Uterus (tissue), 4 donors: Measurements from ENCODE around the gene MPL. TPM values are rescaled to one million over a fixed set of nuclear protein-coding genes. Genes with fewer than 3 reads are reported as not detected.

ENCODE experiments used
- DNase-seq, 2 donors: peaks; one replicate each; pipeline ENCODE4 v3.0.0-alpha.2; 2019 to 2020
- H3K27ac ChIP-seq, 2 donors: fragments of 200-600 bp; sonication (generic); 1 replicate in 1 of 2; 2 replicates in 1 of 2; pipeline ENCODE4 v1.5.1; 2016 to 2018
- H3K27me3 ChIP-seq, 2 donors: fragments of 200-600 bp; sonication (generic); one replicate each; pipeline ENCODE4 v1.5.1; 2018 to 2019; ENCODE audit warnings: control low read depth in 1 of 2
- H3K36me3 ChIP-seq, 2 donors: fragments of 200-600 bp; sonication (generic); one replicate each; pipeline ENCODE4 v1.5.1; 2019; ENCODE audit warnings: control low read depth in 1 of 2
- H3K4me1 ChIP-seq, 2 donors: fragments of 200-600 bp; sonication (generic); one replicate each; pipeline ENCODE4 v1.5.1; 2018 to 2019; ENCODE audit warnings: control low read depth in 1 of 2
- H3K4me3 ChIP-seq, 2 donors: fragments of 200-600 bp; sonication (generic); 1 replicate in 1 of 2; 2 replicates in 1 of 2; pipeline ENCODE4 v1.5.1; 2018 to 2019; ENCODE audit warnings: mild to moderate bottlenecking in 1 of 2
- H3K9me3 ChIP-seq, 2 donors: fragments of 200-600 bp; sonication (generic); one replicate each; pipeline ENCODE4 v1.5.1; 2019; ENCODE audit warnings: control low read depth in 1 of 2
- POLR2A ChIP-seq, 2 donors: fragments of 450-650 bp; IDR thresholded peaks; one replicate each; pipeline ENCODE4 v1.6.1; 2016; ENCODE audit warnings: antibody characterized with exemption in 2 of 2, mild to moderate bottlenecking in 1 of 2, moderate library complexity in 1 of 2
- intact Hi-C: fragments of 100-400 bp; cut with DNase I; formaldehyde crosslinking; loops from one replicate; pipeline ENCODE4 v1.15.1; 2023; ENCODE audit warnings: low total_unique reads
- total RNA-seq, 4 donors: library from RNA; depleted of rRNA in 3 of 4; stranded (reverse); fragments of >200 nt in 3 of 4; gene quantifications; one replicate each; pipeline versions ENCODE4 v1.1.0 to v1.2.4, GENCODE V29; 2014 to 2023
- TF ChIP-seq, protein P1 (sequence below), 4 experiments: fragments of 200-600 bp in 2 of 4; fragments of 450-650 bp in 2 of 4; sonication (generic) in 2 of 4; IDR thresholded peaks; one replicate each; pipeline ENCODE4 v1.5.1; 2016 to 2019; ENCODE audit warnings: antibody characterized with exemption in 4 of 4, mild to moderate bottlenecking in 2 of 4, moderate library complexity in 1 of 4
- donor health status: DM: yes; HTN: yes; CAD: no.

The MPL gene
- total RNA-seq, 4 donors from 2014 or later, result 1.3 TPM; not detected in 3

GRCh38 chr1:43370564-43370963 lies 32.9 kb downstream of the MPL start:
- DNase-seq, result no peak
- Histone ChIP-seq H3K4me3 (no peak overlapping the region), H3K36me3 (no peaks in the 10 kb centered on the region), H3K9me3 (no peaks in the 10 kb centered on the region), H3K27me3 (no peaks in the 10 kb centered on the region), H3K27ac (no peak overlapping the region), H3K4me1 (peaks cover 7 to 10% of the 10 kb centered on the region in 2 donors)
- intact Hi-C loops, result no loop called here
- TF ChIP-seq, protein P1, sequence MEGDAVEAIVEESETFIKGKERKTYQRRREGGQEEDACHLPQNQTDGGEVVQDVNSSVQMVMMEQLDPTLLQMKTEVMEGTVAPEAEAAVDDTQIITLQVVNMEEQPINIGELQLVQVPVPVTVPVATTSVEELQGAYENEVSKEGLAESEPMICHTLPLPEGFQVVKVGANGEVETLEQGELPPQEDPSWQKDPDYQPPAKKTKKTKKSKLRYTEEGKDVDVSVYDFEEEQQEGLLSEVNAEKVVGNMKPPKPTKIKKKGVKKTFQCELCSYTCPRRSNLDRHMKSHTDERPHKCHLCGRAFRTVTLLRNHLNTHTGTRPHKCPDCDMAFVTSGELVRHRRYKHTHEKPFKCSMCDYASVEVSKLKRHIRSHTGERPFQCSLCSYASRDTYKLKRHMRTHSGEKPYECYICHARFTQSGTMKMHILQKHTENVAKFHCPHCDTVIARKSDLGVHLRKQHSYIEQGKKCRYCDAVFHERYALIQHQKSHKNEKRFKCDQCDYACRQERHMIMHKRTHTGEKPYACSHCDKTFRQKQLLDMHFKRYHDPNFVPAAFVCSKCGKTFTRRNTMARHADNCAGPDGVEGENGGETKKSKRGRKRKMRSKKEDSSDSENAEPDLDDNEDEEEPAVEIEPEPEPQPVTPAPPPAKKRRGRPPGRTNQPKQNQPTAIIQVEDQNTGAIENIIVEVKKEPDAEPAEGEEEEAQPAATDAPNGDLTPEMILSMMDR (IDR thresholded peaks at IDR 0.05), result no peak
- no peak for TF ChIP-seq POLR2A (IDR thresholded peaks at IDR 0.05)

DNA sequence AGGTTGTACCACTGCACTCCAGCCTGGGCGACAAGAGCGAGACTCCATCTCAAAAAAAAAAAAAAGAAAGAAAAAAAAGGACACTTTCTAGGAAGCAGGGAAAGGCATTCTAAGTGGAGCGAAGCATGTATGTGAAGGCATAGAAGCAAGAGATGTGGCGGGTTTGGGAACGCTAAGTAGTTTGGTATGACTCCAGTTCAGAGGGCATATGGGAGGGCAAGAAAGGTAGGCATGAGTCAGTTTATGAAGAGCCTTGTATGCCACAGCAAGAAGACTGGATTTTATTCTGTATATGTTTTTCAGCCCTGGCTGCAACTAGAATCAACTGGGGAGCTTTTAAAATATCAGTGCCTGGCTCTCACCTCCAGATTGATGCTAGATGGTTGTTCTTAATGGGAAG lies 34.6 kb downstream of the MPL start:
- H3K4me3 ChIP-seq, result no peak overlapping the region
- TF ChIP-seq, protein P1 (IDR thresholded peaks at IDR 0.05), result no peak
- no peak for TF ChIP-seq POLR2A (IDR thresholded peaks at IDR 0.05)
- no peaks in the 10 kb centered on the region for H3K9me3 ChIP-seq
- H3K27me3 ChIP-seq, result no peaks in the 10 kb centered on the region
- intact Hi-C loops, result no loop called here
- no peak overlapping the region for H3K27ac ChIP-seq
- H3K36me3 ChIP-seq, result no peaks in the 10 kb centered on the region
- no peak for DNase-seq
- peaks cover 2 to 7% of the 10 kb centered on the region in 2 donors for H3K4me1 ChIP-seq

- no peaks in the 10 kb centered on the region for H3K27me3 ChIP-seq
- intact Hi-C loops, result no loop called here
- TF ChIP-seq, protein P1 (IDR thresholded peaks at IDR 0.05), result no peak
- no peak for TF ChIP-seq POLR2A (IDR thresholded peaks at IDR 0.05)
- peak overlapping the region in 1 of 2 donors; percentile 33 for H3K27ac ChIP-seq
- DNase-seq, result no peak
- peaks cover 0 to 7% of the 10 kb centered on the region in 2 donors for H3K4me1 ChIP-seq
- no peaks in the 10 kb centered on the region for H3K36me3 ChIP-seq
- no peaks in the 10 kb centered on the region for H3K9me3 ChIP-seq
- H3K4me3 ChIP-seq, result no peak overlapping the region
Observed at GRCh38 chr1:43373066-43373940, 35.7 kb downstream of the MPL start.

GRCh38 chr1:43376723-43377235 lies 39.2 kb downstream of the MPL start:
- intact Hi-C loops, result no loop called here
- Histone ChIP-seq H3K4me1 (no peaks in the 10 kb centered on the region), H3K27ac (no peak overlapping the region), H3K27me3 (no peaks in the 10 kb centered on the region), H3K9me3 (no peaks in the 10 kb centered on the region), H3K4me3 (no peak overlapping the region), H3K36me3 (no peaks in the 10 kb centered on the region)
- DNase-seq, result no peak
- TF ChIP-seq, protein P1 (IDR thresholded peaks at IDR 0.05), result no peak
- no peak for TF ChIP-seq POLR2A (IDR thresholded peaks at IDR 0.05)

DNA sequence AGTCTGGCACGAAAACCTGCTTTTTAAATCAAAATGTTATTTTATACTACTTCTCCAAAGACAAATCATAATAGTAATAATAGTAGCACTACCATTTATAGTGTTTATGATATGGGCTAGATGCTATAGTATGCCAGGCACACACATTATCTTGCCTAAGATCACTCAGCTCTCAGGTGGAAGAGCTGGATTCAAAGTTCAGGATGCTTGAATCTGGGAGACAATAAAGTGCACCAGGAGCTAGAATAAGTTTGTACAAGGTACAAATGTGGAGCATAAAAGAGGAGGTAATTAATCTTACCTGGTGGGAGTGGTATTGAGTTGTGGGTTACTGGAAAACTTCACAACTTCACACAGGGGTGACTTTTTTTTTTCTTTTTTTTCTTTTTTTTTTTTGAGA lies 40.2 kb downstream of the MPL start:
- H3K27me3 ChIP-seq, result no peaks in the 10 kb centered on the region
- no peaks in the 10 kb centered on the region for H3K4me1 ChIP-seq
- intact Hi-C loops, result no loop called here
- H3K9me3 ChIP-seq, result no peaks in the 10 kb centered on the region
- no peak for DNase-seq
- no peak overlapping the region for H3K4me3 ChIP-seq
- no peaks in the 10 kb centered on the region for H3K36me3 ChIP-seq
- no peak overlapping the region for H3K27ac ChIP-seq
- TF ChIP-seq, protein P1 (IDR thresholded peaks at IDR 0.05), result no peak
- no peak for TF ChIP-seq POLR2A (IDR thresholded peaks at IDR 0.05)
